Amniotic stem cell (primary cell): ENCODE results near the gene COPZ1.
"Not testable (repeated sequence)": the region's sequence is repeated elsewhere in the genome, so short reads cannot be mapped to it uniquely, and the experiment has no call there.

ENCODE experiments used
- DNase-seq: peaks from one replicate; lab custom pipeline; 2025; lab: John Stamatoyannopoulos, UW

Gene COPZ1, protein sequence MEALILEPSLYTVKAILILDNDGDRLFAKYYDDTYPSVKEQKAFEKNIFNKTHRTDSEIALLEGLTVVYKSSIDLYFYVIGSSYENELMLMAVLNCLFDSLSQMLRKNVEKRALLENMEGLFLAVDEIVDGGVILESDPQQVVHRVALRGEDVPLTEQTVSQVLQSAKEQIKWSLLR

DNA sequence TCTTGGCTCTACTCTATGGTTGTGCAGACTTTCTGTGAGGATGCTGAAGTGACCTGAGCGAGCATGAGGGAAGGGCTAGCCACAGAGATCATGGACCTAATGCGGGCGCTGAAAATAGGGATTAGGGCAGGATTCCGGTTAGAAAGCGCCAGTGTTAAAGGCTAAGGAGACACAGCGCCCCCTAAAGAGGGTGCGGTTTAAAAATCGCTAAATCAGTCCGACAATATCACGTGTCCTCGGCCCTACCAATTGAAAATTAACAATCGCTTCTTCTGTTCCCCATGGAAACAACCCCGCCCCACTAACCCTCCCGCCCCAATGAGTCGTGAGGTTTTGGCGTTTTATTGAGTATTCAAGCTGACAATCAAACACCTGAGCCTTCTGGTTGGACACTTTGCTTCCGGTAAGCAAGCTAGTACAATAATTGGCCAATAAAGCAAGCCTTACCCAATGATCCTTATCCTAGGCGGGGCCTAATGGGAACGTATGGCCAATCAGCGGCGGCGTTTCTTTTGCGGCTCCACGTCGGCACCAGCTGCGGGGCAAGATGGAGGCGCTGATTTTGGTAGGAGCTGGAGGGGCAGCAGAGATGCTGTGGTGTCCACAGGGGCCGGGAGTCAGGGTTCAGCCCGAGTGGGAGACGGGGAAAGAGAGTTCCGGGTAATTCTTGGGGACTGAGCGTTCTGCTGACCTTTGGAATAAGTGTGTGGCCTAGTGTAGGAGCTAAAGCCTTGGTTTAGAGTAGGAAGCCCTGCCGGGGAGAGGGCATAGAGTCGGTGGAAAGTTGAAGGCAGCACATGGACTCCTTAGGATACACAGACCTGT lies at the start of gene COPZ1:
COPZ1 (plus strand) TSS at position 515 of the 825 bp plus-strand sequence; CDS start at position 548, 33 bp downstream.
- peak; percentile 98 for DNase-seq

GRCh38 chr12:54276368-54276767 lies 48.6 kb upstream of the COPZ1 start:
- no peak for DNase-seq

GRCh38 chr12:54277823-54278276 lies 47.1 kb upstream of the COPZ1 start:
- no peak for DNase-seq

- DNase-seq, result no peak
These were observed 45.7 kb upstream of the COPZ1 start for GRCh38 chr12:54279227-54279631.

- DNase-seq, result peak; percentile 99
These were observed 45.1 kb upstream of the COPZ1 start, which contains the start of gene CBX5 for GRCh38 chr12:54279632-54280467. CBX5 (minus strand) TSS chr12:54280122; CDS start chr12:54257650, 22,472 bp downstream.

GRCh38 chr12:54280468-54281260 lies 44.3 kb upstream of the COPZ1 start, which contains the start of gene HNRNPA1:
HNRNPA1 (plus strand) TSS chr12:54280726; CDS start chr12:54280808, 82 bp downstream.
- DNase-seq, result peak; percentile 99

GRCh38 chr12:54281261-54281638 lies 43.7 kb upstream of the COPZ1 start:
- DNase-seq, result not testable (repeated sequence)

GRCh38 chr12:54281694-54282093 lies 43.2 kb upstream of the COPZ1 start:
- not testable (repeated sequence) for DNase-seq

DNA sequence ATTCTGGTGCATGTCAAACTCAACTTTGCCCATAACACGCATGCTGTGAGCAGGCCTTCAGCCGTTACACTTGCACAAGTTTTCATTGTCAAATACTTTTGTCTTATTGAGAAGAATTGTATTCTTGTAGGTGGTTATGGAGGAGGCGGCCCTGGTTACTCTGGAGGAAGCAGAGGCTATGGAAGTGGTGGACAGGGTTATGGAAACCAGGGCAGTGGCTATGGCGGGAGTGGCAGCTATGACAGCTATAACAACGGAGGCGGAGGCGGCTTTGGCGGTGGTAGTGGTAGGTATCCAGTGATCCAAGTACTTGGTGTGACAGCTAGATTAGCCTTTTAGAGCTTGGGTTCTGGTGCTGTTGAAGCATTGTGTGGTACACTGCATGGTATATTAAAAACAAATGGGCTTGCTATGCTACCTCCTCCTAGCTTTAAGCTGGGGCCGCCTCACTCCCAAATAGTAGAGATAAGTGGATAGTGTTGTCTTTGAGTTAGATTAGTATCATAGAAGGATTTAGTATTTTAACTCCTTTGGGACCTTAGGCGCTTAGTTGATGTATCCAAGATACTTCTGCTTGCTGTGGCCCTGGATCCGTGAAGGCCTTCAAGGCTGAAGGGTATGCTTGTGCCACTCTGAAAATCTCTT lies 41.9 kb upstream of the COPZ1 start:
- DNase-seq, result no peak

DNA sequence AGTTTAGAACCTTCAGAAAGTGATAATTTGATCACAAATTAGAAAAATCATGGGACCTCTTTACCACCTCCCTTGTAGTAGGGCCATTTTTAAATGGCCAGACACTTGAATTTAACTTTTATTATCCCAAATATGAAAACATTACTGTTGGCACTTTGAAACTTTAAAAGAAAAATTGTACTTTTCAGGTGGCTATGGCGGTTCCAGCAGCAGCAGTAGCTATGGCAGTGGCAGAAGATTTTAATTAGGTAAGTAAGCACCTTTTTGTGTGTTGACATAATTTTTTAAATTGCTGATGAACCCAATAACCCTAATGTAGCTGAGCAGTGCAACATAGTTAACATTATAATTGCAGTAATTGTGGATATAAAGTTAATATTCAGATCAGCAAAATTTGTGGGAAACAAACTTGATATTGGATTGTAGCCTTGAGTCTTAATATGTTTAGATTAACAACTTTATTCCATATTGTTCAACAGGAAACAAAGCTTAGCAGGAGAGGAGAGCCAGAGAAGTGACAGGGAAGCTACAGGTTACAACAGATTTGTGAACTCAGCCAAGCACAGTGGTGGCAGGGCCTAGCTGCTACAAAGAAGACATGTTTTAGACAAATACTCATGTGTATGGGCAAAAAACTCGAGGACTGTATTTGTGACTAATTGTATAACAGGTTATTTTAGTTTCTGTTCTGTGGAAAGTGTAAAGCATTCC lies 40.7 kb upstream of the COPZ1 start:
- not testable (repeated sequence) for DNase-seq

- DNase-seq, result no peak
These were observed 39.5 kb upstream of the COPZ1 start for GRCh38 chr12:54285150-54286041.

GRCh38 chr12:54286042-54287030 lies 38.6 kb upstream of the COPZ1 start:
- DNase-seq, result no peak

DNA sequence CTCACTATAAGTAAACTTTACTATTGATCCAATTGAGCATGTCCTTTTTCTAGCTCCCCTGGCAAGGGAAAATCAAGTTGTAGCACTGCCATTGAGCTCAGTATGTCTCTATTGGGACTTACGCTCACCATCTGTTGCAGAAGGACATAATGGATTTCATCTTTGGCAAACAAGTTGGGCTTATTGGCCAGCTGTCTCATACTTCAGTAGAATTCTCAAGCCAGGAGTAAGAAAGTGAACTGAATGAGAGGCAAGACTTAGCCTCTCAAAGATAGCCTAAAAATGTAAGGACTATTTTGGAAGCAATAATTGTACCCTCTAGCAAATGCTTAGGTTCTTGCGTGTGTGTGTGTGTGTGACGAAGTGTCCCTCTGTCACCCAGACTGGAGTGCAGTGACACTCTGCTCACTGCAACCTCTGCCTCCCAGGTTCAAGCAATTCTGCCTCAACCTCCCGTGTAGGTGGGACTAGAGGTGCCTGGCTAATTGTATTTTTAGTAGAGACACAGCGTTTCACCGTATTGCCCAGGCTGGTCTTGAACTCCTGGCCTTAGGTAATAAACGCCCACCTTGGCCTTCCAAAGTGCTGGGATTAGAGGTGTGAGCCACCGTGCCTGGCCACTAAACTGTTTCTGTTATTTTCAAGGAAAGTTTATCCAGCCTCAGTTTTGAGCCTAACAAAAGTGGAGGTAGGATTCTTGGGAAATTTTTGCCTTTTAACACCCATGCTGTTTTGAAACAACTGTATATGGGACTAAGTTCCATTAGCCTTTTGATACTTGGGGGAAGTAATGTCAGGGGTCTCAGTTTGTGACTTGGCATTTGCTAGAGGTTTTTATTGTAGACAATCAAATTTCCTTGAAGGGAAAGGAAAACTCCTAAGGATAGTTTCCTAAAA lies 37.4 kb upstream of the COPZ1 start:
- DNase-seq, result no peak

DNA sequence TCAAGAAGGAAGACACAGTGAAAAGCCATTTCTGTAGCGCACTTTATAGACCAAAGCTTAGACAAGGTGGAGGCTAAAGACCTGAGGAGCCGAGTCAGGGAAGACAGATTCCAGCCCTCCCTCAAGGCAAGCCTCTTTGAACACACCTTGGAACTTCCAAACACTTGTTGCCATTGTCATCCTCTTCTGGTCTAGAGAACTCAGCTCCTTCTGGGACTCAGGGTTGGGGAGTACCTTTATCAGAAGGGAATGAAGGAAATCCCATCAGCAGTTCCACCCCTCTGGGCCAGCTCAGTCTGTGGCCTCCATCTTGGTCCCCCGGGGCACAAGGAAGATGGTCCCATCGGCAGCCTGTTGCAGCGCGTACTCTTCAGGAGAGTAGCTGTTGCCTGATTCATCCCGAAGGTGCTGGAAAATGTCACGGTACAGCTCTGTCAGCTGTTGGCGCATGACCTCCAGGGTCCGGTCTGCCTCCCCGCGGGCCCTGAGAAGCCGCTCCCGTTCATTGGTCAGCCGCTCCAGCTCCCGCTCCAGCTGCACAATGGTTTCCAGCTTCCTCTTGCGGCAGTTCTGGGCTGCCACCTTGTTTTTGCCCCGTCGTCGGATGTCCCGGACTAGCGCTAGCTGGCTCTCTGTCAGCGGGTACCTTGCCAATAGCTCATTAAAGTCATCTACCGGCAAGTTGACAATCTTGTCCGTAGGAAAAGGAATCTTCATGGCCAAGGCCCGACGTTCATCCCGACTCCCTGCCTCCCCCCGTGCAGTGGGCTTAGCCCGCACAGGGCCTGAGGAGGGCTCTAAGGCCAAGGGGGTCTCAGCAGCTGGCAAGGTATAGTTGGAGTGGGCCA lies 32.6 kb upstream of the COPZ1 start:
- DNase-seq, result no peak

DNA sequence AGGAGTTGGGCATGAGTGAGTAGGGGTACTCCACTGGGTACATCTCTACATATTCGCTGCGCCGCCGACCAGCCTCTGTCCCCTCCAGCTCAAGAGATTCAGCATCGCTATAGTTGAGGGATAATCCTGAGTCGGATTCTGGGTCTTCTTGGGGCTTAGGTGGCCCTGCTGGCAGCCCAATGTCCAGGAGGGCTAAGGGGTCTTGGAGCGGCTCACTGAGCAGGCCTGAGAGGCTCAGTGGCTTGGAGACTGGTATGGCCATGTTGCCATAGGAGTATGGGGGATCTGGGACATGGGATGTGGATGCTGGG lies 32.0 kb upstream of the COPZ1 start:
- DNase-seq, result no peak
